GM12875 (cell line): Measurements from ENCODE around the gene RXRA.

Experiments used
- H3K4me3 ChIP-seq: one replicate; pipeline ENCODE4 v1.5.1; 2011; ENCODE audit warnings: low read depth, low read length, control low read depth
- TF ChIP-seq, protein P1 (sequence below): IDR thresholded peaks from 2 replicates; pipeline ENCODE4 v1.5.1; 2011; ENCODE audit warnings: low read depth, mild to moderate bottlenecking, control low read depth, inconsistent platforms, low read length, moderate library complexity, borderline replicate concordance; ENCODE audit not compliant: insufficient read depth

The RXRA gene

DNA sequence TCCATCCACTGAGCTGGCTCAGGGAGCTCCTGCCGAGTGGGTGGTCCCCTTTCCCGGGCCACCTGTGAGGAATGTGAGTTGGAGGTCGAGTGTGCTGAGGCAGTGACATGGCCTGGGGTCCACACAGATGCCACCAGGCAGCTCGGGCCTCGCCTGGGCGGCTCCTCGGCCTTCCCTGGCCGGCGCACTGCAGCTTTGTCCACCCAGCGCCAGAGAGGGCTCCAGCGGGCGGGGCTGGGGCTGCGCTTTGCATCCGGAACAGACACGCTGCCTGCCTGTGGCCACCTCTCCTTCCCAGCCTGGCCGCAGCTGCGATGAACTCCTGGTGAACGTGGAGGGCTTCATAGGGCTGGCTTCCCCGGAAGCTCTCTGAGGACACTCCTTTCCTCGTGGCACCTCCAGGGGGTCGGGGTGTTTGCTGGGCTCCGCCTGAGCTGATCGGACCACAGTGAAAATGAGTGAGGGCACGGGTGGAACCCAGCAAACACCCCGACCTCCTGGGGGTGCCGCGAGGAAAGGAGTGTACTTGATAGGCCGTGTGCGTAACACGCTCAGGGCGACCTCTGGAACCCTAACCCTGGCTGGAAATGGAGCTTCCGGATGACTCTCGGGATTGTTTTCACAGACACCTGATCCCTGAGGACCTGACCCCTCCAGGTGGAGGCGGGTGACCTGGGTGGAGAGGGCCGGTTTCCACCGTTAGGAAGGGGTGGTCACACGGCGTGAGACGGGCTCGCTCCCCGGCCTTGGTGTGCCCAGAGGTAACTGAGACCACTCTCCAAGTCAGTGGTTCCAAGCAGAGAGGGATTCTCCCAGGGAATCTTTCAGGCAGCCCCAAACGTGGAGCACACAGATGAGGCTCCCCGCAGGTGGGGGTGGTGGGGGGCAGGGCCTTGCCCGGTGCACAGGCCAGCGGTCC is 31.8 kb upstream of the RXRA start:
- TF ChIP-seq, protein P1, sequence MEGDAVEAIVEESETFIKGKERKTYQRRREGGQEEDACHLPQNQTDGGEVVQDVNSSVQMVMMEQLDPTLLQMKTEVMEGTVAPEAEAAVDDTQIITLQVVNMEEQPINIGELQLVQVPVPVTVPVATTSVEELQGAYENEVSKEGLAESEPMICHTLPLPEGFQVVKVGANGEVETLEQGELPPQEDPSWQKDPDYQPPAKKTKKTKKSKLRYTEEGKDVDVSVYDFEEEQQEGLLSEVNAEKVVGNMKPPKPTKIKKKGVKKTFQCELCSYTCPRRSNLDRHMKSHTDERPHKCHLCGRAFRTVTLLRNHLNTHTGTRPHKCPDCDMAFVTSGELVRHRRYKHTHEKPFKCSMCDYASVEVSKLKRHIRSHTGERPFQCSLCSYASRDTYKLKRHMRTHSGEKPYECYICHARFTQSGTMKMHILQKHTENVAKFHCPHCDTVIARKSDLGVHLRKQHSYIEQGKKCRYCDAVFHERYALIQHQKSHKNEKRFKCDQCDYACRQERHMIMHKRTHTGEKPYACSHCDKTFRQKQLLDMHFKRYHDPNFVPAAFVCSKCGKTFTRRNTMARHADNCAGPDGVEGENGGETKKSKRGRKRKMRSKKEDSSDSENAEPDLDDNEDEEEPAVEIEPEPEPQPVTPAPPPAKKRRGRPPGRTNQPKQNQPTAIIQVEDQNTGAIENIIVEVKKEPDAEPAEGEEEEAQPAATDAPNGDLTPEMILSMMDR: no peak
- H3K4me3 ChIP-seq: no peak overlapping the region

- no peak overlapping the region for H3K4me3 ChIP-seq
- TF ChIP-seq, protein P1: no peak
Observed at GRCh38 chr9:134295101-134295745, 31.0 kb upstream of the RXRA start.

GRCh38 chr9:134295746-134296250 is 30.5 kb upstream of the RXRA start:
- no peak overlapping the region for H3K4me3 ChIP-seq
- TF ChIP-seq, protein P1: no peak

DNA sequence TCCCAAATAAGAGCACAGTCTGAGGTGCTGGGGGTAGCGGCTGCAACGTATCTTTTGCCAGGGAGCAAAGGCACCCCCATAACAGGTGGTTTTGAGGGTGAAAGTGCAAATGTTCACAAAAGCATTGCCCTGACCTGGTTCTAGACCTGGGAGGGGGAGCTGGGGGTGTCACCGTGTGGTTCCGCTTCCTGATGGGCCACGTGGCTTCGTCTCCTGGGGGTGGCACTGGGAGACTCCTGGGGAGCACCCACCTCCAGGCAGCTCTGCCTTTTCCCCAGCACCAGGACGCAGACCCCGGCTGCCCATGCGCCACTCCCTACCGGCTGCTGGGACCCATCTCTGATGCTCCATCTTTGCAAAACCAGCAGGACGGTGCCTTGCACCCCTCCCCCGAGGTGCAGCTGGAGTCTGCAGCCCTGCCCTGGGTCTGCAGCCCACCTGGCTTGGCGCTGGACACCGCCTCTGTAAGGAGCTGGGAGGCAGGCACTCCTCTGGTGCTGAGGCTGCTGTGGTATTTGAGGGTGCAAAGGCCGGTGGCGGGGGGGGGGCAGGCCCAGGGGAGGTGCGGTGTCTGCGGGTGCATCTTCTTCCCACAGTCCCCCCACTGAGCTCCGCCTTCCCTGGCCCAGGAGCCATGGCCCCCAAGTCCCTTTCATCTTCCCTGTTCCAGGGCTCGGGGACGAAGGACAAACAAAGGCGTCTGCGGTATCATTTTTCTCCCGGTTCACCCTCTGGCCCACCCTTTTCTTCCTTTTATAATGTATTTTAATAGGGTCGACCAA is 29.8 kb upstream of the RXRA start:
- TF ChIP-seq, protein P1: no peak
- H3K4me3 ChIP-seq: no peak overlapping the region

- TF ChIP-seq, protein P1: no peak
- no peak overlapping the region for H3K4me3 ChIP-seq
Observed at GRCh38 chr9:134297083-134297410, 29.2 kb upstream of the RXRA start.

- TF ChIP-seq, protein P1: no peak
- no peak overlapping the region for H3K4me3 ChIP-seq
Observed at GRCh38 chr9:134297576-134297975, 28.7 kb upstream of the RXRA start.
